ENCODE measurements around the gene SERPINA10.

DNA sequence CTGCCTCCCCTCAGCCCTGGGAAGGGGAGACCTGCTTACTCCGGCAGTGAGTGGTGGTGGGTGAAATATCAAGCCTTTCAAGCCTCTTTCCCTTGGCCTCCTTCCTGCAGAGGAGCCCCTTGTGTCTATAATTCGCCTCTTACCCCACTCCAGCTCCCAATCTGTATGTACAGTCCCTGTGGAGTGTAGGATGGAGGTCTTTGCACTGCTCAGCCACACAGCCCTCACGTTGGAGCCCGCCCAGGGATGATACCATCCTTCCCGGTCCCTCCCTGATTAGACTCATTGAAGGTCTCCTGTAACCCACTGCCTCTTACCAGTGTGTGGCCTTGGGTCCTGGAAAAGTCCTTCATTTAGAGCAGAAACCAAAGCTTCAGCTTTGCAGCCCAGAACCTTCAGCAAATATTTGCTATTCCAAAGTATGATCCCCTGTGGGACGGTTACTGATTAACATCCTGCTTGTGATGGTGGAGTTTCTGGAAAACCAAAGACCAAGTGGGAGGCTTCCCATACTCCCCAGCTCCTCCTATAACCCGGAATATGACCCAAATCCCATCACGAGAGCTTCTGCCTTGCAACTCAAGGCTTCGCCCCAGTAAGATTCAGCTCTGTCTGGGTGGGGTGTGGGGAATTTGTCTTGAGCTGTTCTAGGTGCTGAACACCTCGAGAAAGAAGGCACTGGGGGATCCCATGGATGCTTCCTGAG is at the start of gene SERPINA10:
- TF ChIP-seq POLR2A (IDR thresholded peaks at IDR 0.05): no peak
- TF ChIP-seq, protein P1, sequence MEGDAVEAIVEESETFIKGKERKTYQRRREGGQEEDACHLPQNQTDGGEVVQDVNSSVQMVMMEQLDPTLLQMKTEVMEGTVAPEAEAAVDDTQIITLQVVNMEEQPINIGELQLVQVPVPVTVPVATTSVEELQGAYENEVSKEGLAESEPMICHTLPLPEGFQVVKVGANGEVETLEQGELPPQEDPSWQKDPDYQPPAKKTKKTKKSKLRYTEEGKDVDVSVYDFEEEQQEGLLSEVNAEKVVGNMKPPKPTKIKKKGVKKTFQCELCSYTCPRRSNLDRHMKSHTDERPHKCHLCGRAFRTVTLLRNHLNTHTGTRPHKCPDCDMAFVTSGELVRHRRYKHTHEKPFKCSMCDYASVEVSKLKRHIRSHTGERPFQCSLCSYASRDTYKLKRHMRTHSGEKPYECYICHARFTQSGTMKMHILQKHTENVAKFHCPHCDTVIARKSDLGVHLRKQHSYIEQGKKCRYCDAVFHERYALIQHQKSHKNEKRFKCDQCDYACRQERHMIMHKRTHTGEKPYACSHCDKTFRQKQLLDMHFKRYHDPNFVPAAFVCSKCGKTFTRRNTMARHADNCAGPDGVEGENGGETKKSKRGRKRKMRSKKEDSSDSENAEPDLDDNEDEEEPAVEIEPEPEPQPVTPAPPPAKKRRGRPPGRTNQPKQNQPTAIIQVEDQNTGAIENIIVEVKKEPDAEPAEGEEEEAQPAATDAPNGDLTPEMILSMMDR (IDR thresholded peaks at IDR 0.05): no peak
